ENCODE measurements around the gene ACTC1. TPM values are rescaled to one million over a fixed set of nuclear protein-coding genes. Genes with fewer than 3 reads are reported as not detected.

Gene ACTC1
- total RNA-seq, 1 experiment from 2014 or later, result not detected

DNA sequence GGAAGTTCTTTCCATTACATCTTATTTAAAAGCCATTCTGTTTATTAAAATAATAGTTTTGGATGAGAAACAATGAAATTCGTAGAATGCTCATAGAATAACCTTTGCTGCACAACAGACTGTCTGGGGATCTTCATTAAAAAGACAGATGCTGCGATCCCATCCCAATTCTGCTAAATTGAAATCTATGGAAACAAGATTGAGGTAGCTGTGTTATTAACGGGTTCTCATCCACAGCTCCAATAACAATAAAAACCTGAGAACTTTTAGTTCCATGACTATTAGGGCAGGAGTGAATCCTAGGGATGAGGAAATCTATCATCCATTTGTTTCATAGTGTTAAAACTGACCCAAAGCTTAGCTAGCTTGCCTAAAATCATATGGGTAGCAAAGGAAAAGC is 38.1 kb downstream of the ACTC1 start:
- Histone ChIP-seq H3K36me3 (ENCODE audit: insufficient read depth, low read length, poor library complexity, severe bottlenecking) (no peaks in the 10 kb centered on the region), H3K27me3 (replicated peaks; ENCODE audit: insufficient read depth, low read depth, low read length, poor library complexity) (peaks cover 94% of the 10 kb centered on the region), H3K4me1 (ENCODE audit: insufficient read depth, low read length, poor library complexity, severe bottlenecking) (no peaks in the 10 kb centered on the region), H3K9me3 (ENCODE audit: low read depth, low read length, poor library complexity, severe bottlenecking) (no peaks in the 10 kb centered on the region), H3K27ac (ENCODE audit: low read depth, low read length, poor library complexity, severe bottlenecking) (no peak overlapping the region), H3K4me3 (ENCODE audit: low read depth, low read length, poor library complexity, severe bottlenecking) (no peak overlapping the region)
- BruUV-seq (replicated peaks), result no TSS peak
- CTCF ChIA-PET, result no interaction called here
- DNase-seq (ENCODE audit: low spot score), result no peak
- intact Hi-C loops (cut with micrococcal nuclease; ENCODE audit: unreplicated experiment), result no loop called here
- TF ChIP-seq, protein P1, sequence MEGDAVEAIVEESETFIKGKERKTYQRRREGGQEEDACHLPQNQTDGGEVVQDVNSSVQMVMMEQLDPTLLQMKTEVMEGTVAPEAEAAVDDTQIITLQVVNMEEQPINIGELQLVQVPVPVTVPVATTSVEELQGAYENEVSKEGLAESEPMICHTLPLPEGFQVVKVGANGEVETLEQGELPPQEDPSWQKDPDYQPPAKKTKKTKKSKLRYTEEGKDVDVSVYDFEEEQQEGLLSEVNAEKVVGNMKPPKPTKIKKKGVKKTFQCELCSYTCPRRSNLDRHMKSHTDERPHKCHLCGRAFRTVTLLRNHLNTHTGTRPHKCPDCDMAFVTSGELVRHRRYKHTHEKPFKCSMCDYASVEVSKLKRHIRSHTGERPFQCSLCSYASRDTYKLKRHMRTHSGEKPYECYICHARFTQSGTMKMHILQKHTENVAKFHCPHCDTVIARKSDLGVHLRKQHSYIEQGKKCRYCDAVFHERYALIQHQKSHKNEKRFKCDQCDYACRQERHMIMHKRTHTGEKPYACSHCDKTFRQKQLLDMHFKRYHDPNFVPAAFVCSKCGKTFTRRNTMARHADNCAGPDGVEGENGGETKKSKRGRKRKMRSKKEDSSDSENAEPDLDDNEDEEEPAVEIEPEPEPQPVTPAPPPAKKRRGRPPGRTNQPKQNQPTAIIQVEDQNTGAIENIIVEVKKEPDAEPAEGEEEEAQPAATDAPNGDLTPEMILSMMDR (conservative IDR thresholded peaks at IDR 0.05; ENCODE audit: low read depth, low read length), result no peak
- TF ChIP-seq EZH2 (IDR thresholded peaks at IDR 0.05; ENCODE audit: borderline replicate concordance, low read depth, low read length, poor library complexity, severe bottlenecking), result no peak
- POLR2A ChIA-PET (ENCODE audit: low non-redundant PET), result no interaction called here

DNA sequence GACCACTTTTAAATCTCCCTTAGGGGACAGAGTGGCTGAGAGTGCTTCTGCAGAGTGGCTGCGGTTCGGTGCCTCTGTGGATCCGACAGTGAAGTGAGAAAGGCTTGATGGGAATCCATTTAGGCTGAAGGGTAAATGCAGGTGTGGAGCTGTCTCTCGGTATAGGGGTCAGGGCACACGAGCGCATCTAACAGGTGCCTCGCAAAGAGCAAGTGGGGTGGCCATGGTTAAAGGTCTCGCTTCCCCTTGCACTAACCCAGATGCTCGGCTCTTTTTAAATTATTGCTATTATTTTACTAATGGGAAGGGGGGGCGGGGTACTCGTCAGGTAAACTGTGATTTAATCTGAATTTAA is 40.0 kb downstream of the ACTC1 start:
- intact Hi-C loops (cut with micrococcal nuclease; ENCODE audit: unreplicated experiment), result no loop called here
- no peaks in the 10 kb centered on the region for H3K9me3 ChIP-seq (ENCODE audit: low read depth, low read length, poor library complexity, severe bottlenecking)
- ChIA-PET CTCF (no interaction called here), POLR2A (ENCODE audit: low non-redundant PET) (no interaction called here)
- H3K27ac ChIP-seq (ENCODE audit: low read depth, low read length, poor library complexity, severe bottlenecking), result no peak overlapping the region
- TF ChIP-seq EZH2 (IDR thresholded peaks at IDR 0.05; ENCODE audit: borderline replicate concordance, low read depth, low read length, poor library complexity, severe bottlenecking), result no peak
- TF ChIP-seq, protein P1 (conservative IDR thresholded peaks at IDR 0.05; ENCODE audit: low read depth, low read length), result no peak
- no peak overlapping the region for H3K4me3 ChIP-seq (ENCODE audit: low read depth, low read length, poor library complexity, severe bottlenecking)
- no TSS peak for BruUV-seq (replicated peaks)
- no peaks in the 10 kb centered on the region for H3K36me3 ChIP-seq (ENCODE audit: insufficient read depth, low read length, poor library complexity, severe bottlenecking)
- H3K4me1 ChIP-seq (ENCODE audit: insufficient read depth, low read length, poor library complexity, severe bottlenecking), result no peaks in the 10 kb centered on the region
- peaks cover 91% of the 10 kb centered on the region for H3K27me3 ChIP-seq (replicated peaks; ENCODE audit: insufficient read depth, low read depth, low read length, poor library complexity)
- DNase-seq (ENCODE audit: low spot score), result no peak

DNA sequence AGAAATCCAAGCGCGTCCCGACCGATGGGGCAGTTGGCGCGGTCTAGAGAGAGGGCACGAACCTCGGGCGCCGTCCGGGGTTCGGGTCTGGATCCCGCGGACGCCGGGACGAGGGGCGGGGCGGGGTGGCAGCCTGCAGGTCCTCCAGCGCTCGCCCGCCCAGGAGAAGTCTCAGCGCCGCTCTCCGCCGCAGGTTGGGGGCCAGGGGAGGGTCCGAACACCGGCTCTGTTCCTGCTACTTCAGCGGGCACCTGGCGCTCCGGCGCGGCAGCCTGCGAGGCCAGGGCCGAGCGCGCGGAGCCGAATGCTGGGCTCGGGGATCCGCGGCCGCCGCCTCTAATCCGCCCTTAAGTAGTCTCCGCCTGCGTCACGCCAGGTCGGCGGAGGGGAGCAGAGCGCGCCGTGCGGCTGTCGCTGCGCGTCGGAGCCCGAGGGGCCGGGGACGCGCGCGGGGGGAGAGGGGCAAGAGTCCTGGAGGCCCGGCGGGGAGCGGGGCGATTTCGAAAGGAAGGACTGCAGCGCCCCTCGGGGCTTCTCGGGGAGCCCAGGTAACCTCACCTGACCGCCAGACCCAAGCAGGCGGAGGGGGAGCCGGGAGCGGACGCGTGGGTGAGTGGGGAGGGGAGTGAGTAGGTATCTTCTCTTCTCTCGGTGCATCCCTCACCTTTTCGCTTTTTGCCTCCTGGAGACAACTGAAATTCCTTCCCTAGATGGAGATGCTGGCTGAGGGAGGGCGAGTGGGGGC is 40.5 kb downstream of the ACTC1 start, which contains the start of gene GJD2:
Gene GJD2 (minus strand): TSS at position 325 of the 745 bp plus-strand sequence. CDS start 510 bp downstream, outside the sequence.
- intact Hi-C loops (cut with micrococcal nuclease; ENCODE audit: unreplicated experiment), result no loop called here
- Histone ChIP-seq H3K27ac (ENCODE audit: low read depth, low read length, poor library complexity, severe bottlenecking) (no peak within 1 kb of the TSS), H3K9me3 (ENCODE audit: low read depth, low read length, poor library complexity, severe bottlenecking) (no peaks in the 10 kb centered on the region), H3K27me3 (replicated peaks; ENCODE audit: insufficient read depth, low read depth, low read length, poor library complexity) (peaks cover 91% of the 10 kb centered on the region), H3K4me1 (ENCODE audit: insufficient read depth, low read length, poor library complexity, severe bottlenecking) (no peaks in the 10 kb centered on the region), H3K4me3 (ENCODE audit: low read depth, low read length, poor library complexity, severe bottlenecking) (no peak within 1 kb of the TSS), H3K36me3 (ENCODE audit: insufficient read depth, low read length, poor library complexity, severe bottlenecking) (no peaks in the 10 kb centered on the region)
- ChIA-PET CTCF (no interaction called here), POLR2A (ENCODE audit: low non-redundant PET) (no interaction called here)
- no TSS peak for BruUV-seq (replicated peaks)
- TF ChIP-seq EZH2 (IDR thresholded peaks at IDR 0.05; ENCODE audit: borderline replicate concordance, low read depth, low read length, poor library complexity, severe bottlenecking), result peak; percentile 44
- TF ChIP-seq, protein P1 (conservative IDR thresholded peaks at IDR 0.05; ENCODE audit: low read depth, low read length), result no peak
- DNase-seq (ENCODE audit: low spot score), result no peak

All from A673 (cell line).